ENCODE data around the gene RTTN. TPM values are rescaled to one million over a fixed set of nuclear protein-coding genes. Genes with fewer than 3 reads are reported as not detected.

The RTTN gene
- total RNA-seq, 2 experiments from 2014 or later: 27.0 to 27.2 TPM

DNA sequence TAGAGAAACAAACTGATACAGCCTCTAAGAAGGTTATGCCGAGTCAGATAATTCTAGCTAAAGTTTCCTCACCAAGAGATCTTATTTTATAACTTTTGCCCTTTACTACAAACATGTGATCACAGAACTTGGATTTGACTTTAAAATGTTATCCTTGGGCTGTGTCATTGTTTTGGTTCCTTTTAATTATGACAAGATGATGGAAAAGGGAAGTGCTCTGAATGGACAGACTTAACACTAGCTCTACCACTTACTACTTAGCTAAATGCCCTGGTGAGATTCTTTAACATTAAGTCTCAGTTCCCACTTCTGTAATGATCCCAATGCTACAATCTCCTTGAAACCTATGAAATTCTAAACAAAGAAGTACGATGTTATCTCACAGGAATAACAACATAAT lies 69.9 kb downstream of the RTTN start:
- Mint-ChIP-seq H3K27me3 (no peaks in the 10 kb centered on the region), H3K9me3 (no peaks in the 10 kb centered on the region), H3K36me3 (ENCODE audit: low read depth) (peaks cover 25% of the 10 kb centered on the region), H3K4me3 (no peak overlapping the region), H3K27ac (no peak overlapping the region), H3K4me1 (ENCODE audit: low read depth) (no peaks in the 10 kb centered on the region)
- ChIA-PET POLR2A (no interaction called here), CTCF (no interaction called here)
- TF ChIP-seq, protein P1, sequence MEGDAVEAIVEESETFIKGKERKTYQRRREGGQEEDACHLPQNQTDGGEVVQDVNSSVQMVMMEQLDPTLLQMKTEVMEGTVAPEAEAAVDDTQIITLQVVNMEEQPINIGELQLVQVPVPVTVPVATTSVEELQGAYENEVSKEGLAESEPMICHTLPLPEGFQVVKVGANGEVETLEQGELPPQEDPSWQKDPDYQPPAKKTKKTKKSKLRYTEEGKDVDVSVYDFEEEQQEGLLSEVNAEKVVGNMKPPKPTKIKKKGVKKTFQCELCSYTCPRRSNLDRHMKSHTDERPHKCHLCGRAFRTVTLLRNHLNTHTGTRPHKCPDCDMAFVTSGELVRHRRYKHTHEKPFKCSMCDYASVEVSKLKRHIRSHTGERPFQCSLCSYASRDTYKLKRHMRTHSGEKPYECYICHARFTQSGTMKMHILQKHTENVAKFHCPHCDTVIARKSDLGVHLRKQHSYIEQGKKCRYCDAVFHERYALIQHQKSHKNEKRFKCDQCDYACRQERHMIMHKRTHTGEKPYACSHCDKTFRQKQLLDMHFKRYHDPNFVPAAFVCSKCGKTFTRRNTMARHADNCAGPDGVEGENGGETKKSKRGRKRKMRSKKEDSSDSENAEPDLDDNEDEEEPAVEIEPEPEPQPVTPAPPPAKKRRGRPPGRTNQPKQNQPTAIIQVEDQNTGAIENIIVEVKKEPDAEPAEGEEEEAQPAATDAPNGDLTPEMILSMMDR (IDR thresholded peaks at IDR 0.05): no peak
- intact Hi-C loops (cut with micrococcal nuclease): no loop called here
- DNase-seq: no peak
- ATAC-seq: no peak

DNA sequence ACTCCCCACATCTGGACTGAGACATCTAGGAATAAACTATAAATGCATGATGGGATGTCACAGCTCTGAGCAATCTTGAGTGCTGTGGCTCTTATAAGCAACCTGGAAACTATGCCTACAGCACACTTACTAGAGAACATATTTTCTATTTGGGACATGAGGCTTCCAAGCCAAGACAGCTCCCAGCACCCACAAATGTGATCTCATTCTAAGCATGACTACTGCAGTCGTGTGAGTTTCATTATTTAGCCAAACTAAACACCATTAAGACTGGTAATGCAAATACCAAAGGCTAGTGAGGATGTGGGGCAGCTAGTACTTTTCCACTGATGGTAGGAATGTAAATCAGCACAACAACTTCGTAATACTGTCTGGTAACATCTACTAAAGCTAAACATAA lies 72.5 kb downstream of the RTTN start:
- intact Hi-C loops (cut with micrococcal nuclease): no loop called here
- ATAC-seq: no peak
- no peaks in the 10 kb centered on the region for H3K4me1 Mint-ChIP-seq (ENCODE audit: low read depth)
- H3K27ac Mint-ChIP-seq: no peak overlapping the region
- no peak overlapping the region for H3K4me3 Mint-ChIP-seq
- H3K36me3 Mint-ChIP-seq (ENCODE audit: low read depth): peaks cover 39% of the 10 kb centered on the region
- POLR2A ChIA-PET: no interaction called here
- no peak for DNase-seq
- CTCF ChIA-PET: no interaction called here
- TF ChIP-seq, protein P1 (IDR thresholded peaks at IDR 0.05): no peak
- no peaks in the 10 kb centered on the region for H3K27me3 Mint-ChIP-seq
- H3K9me3 Mint-ChIP-seq: no peaks in the 10 kb centered on the region

DNA sequence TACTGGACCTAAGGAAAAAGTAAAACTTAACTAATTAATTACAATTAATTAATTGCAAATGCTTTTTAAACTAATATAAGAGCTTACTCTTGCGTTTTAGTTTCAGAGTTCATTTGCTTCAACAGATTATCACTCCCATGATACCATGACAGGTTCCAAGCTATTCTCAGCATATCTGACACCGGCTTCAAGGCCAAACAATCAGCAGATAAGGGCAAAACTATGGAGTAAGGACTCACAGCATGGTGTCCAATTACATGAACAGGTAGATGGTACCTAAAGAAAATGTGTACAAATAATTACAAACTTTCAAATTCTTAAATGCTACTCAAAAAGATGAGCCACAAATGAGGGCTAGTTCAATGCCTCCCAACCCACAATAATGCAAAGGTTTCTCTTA lies 77.2 kb downstream of the RTTN start:
- H3K36me3 Mint-ChIP-seq (ENCODE audit: low read depth): peaks cover 35% of the 10 kb centered on the region
- H3K4me1 Mint-ChIP-seq (ENCODE audit: low read depth): no peaks in the 10 kb centered on the region
- ATAC-seq: no peak
- intact Hi-C loops (cut with micrococcal nuclease): no loop called here
- no peak overlapping the region for H3K27ac Mint-ChIP-seq
- no peaks in the 10 kb centered on the region for H3K9me3 Mint-ChIP-seq
- TF ChIP-seq, protein P1 (IDR thresholded peaks at IDR 0.05): no peak
- H3K4me3 Mint-ChIP-seq: no peak overlapping the region
- ChIA-PET CTCF (interaction anchor here (1.0 kb wide), 1 partner anchor 327 kb away, joined by 3 read pairs; no protein-coding TSS in a partner anchor), POLR2A (no interaction called here)
- H3K27me3 Mint-ChIP-seq: no peaks in the 10 kb centered on the region
- DNase-seq: no peak

- ChIA-PET POLR2A (no interaction called here), CTCF (no interaction called here)
- Mint-ChIP-seq H3K27ac (no peak overlapping the region), H3K9me3 (no peaks in the 10 kb centered on the region), H3K27me3 (no peaks in the 10 kb centered on the region), H3K4me3 (no peak overlapping the region), H3K36me3 (ENCODE audit: low read depth) (peaks cover 26% of the 10 kb centered on the region), H3K4me1 (ENCODE audit: low read depth) (no peaks in the 10 kb centered on the region)
- ATAC-seq (no peak), DNase-seq (no peak)
- intact Hi-C loops (cut with micrococcal nuclease): no loop called here
- TF ChIP-seq, protein P1 (IDR thresholded peaks at IDR 0.05): no peak
Measured at GRCh38 chr18:70127359-70127758, 78.1 kb downstream of the RTTN start.

- ChIA-PET POLR2A (no interaction called here), CTCF (no interaction called here)
- DNase-seq (no peak), ATAC-seq (no peak)
- peaks cover 22% of the 10 kb centered on the region for H3K36me3 Mint-ChIP-seq (ENCODE audit: low read depth)
- H3K27me3 Mint-ChIP-seq: no peaks in the 10 kb centered on the region
- TF ChIP-seq, protein P1 (IDR thresholded peaks at IDR 0.05): no peak
- H3K4me1 Mint-ChIP-seq (ENCODE audit: low read depth): no peaks in the 10 kb centered on the region
- H3K27ac Mint-ChIP-seq: no peak overlapping the region
- no peaks in the 10 kb centered on the region for H3K9me3 Mint-ChIP-seq
- intact Hi-C loops (cut with micrococcal nuclease): no loop called here
- no peak overlapping the region for H3K4me3 Mint-ChIP-seq
Measured at GRCh38 chr18:70126832-70127231, 78.7 kb downstream of the RTTN start.

All from activated CD8-positive, alpha-beta T cell treated with anti-CD3 and anti-CD28 coated beads for 36 hours (primary cell).